GM23338 (cell line): ENCODE results near the gene MSH2. TPM values are rescaled to one million over a fixed set of nuclear protein-coding genes. Genes with fewer than 3 reads are reported as not detected.
A peak's percentile ranks its signal among the peaks of the same experiment; 100 is the strongest.
"Not testable (repeated sequence)": the region's sequence is repeated elsewhere in the genome, so short reads cannot be mapped to it uniquely, and the experiment has no call there.

Source experiments
- ATAC-seq: fragments of 200-7000 bp; cut with Tn5 transposase; 3 replicates; pipeline ENCODE4 v1.9.1; 2020
- DNase-seq: peaks from one replicate; pipeline ENCODE4 v3.0.0-alpha.2; 2015; ENCODE audit warnings: low spot score
- H2AFZ ChIP-seq: fragments of 200-600 bp; sonication (generic); 2 replicates; pipeline ENCODE4 v1.8.0; 2016; ENCODE audit warnings: antibody characterized with exemption, mild to moderate bottlenecking, moderate library complexity
- H3F3A ChIP-seq: fragments of 200-600 bp; sonication (generic); replicated peaks from 2 replicates; pipeline ENCODE4 v1.8.0; 2017; ENCODE audit warnings: antibody characterized with exemption, mixed run types, low read depth
- H3K27ac ChIP-seq: fragments of 200-600 bp; sonication (generic); 2 replicates; pipeline ENCODE4 v1.6.1; 2016; ENCODE audit warnings: low read depth
- H3K27me3 ChIP-seq: fragments of 200-600 bp; sonication (generic); 2 replicates; pipeline ENCODE4 v1.8.0; 2016; ENCODE audit warnings: mild to moderate bottlenecking, mixed run types, moderate library complexity; ENCODE audit not compliant: insufficient read depth
- H3K36me3 ChIP-seq: fragments of 200-600 bp; sonication (generic); 2 replicates; pipeline ENCODE4 v1.8.0; 2016; ENCODE audit warnings: mild to moderate bottlenecking; ENCODE audit not compliant: insufficient read depth
- H3K4me1 ChIP-seq: fragments of 200-600 bp; sonication (generic); 2 replicates; pipeline ENCODE4 v1.8.0; 2016; ENCODE audit warnings: mild to moderate bottlenecking, moderate library complexity; ENCODE audit not compliant: insufficient read depth
- H3K4me2 ChIP-seq: fragments of 200-600 bp; sonication (generic); 2 replicates; pipeline ENCODE4 v1.7.1; 2017; ENCODE audit warnings: mixed run types
- H3K4me3 ChIP-seq: fragments of 200-600 bp; sonication (generic); 2 replicates; pipeline ENCODE4 v1.6.1; 2016; ENCODE audit warnings: mixed run types
- H3K79me2 ChIP-seq: fragments of 200-600 bp; sonication (generic); replicated peaks from 2 replicates; pipeline ENCODE4 v1.8.0; 2017; ENCODE audit warnings: mild to moderate bottlenecking; ENCODE audit not compliant: insufficient read depth
- H3K9me2 ChIP-seq: fragments of 200-600 bp; sonication (generic); 2 replicates; pipeline ENCODE4 v1.8.0; 2017; ENCODE audit not compliant: insufficient read depth
- H4K20me1 ChIP-seq: fragments of 200-600 bp; sonication (generic); replicated peaks from 2 replicates; pipeline ENCODE4 v1.8.0; 2017; ENCODE audit warnings: mild to moderate bottlenecking; ENCODE audit not compliant: insufficient read depth
- H3K27ac Mint-ChIP-seq: 2 replicates; pipeline ENCODE4 v1.8.0; 2020; ENCODE audit warnings: inconsistent platforms, mild to moderate bottlenecking, moderate library complexity, mixed read lengths
- H3K27me3 Mint-ChIP-seq: 3 replicates; pipeline ENCODE4 v1.8.0; 2022; ENCODE audit warnings: low read depth, mild to moderate bottlenecking, moderate library complexity, mixed read lengths, inconsistent platforms; ENCODE audit not compliant: insufficient read depth, poor library complexity
- H3K36me3 Mint-ChIP-seq: 3 replicates; pipeline ENCODE4 v1.8.0; 2021; ENCODE audit warnings: low read depth, mild to moderate bottlenecking, inconsistent platforms, moderate library complexity, mixed read lengths
- H3K4me1 Mint-ChIP-seq: 3 replicates; pipeline ENCODE4 v1.8.0; 2020; ENCODE audit warnings: mild to moderate bottlenecking, inconsistent platforms, mixed read lengths
- H3K4me3 Mint-ChIP-seq: 3 replicates; pipeline ENCODE4 v1.8.0; 2021; ENCODE audit warnings: moderate library complexity, mild to moderate bottlenecking, inconsistent platforms, mixed read lengths
- H3K9me3 Mint-ChIP-seq: 3 replicates; pipeline ENCODE4 v1.8.0; 2020; ENCODE audit warnings: moderate library complexity, mild to moderate bottlenecking, inconsistent platforms, mixed read lengths
- CREB1 ChIP-seq: fragments of 250-450 bp; sonication (Bioruptor Pico); IDR thresholded peaks from 2 replicates; pipeline ENCODE4 v1.5.0; 2020; ENCODE audit warnings: low read depth, mild to moderate bottlenecking, moderate library complexity
- JUNB ChIP-seq: IDR thresholded peaks from one replicate; pipeline ENCODE4 v1.6.1; 2016; ENCODE audit warnings: antibody characterized with exemption; ENCODE audit not compliant: unreplicated experiment
- REST ChIP-seq: IDR thresholded peaks from one replicate; pipeline ENCODE4 v1.6.1; 2018; ENCODE audit warnings: antibody characterized with exemption; ENCODE audit not compliant: unreplicated experiment
- STAT1 ChIP-seq: IDR thresholded peaks from one replicate; pipeline ENCODE4 v1.6.1; 2016; ENCODE audit warnings: antibody characterized with exemption; ENCODE audit not compliant: unreplicated experiment
- ZNF114 ChIP-seq: fragments of 250-450 bp; sonication (Bioruptor Pico); IDR thresholded peaks from 2 replicates; pipeline ENCODE4 v1.5.0; 2020; ENCODE audit warnings: mild to moderate bottlenecking, moderate library complexity
- polyA plus RNA-seq: library from polyadenylated mRNA; unstranded; fragments of >200 nt; fragmentation: Nextera tagmentation; extraction: Ambion mirVana; gene quantifications from 2 replicates; pipeline ENCODE4 v1.2.1, GENCODE V29; 2016
- total RNA-seq: library from RNA; depleted of rRNA; stranded (reverse); fragments of >200 nt; shearing (Covaris generic); gene quantifications from 2 replicates; pipeline ENCODE4 v1.2.3, GENCODE V29; 2014

Gene MSH2
- total and polyA plus RNA-seq, 2 experiments from 2014 or later = 156 to 249 TPM

- Histone ChIP-seq H3F3A (0 out of 2 replicates have a peak, but pooled peaks cover 13% of the 10 kb centered on the region), H3K4me1 (no peaks in the 10 kb centered on the region), H3K27me3 (no peaks in the 10 kb centered on the region), H3K27ac (peak overlapping the region; percentile 51), H4K20me1 (peaks cover 37% of the 10 kb centered on the region; the same call in 1 of the 2 replicates), H3K4me3 (no peak overlapping the region), H3K36me3 (peaks cover 36% of the 10 kb centered on the region), H3K4me2 (no peak overlapping the region), H2AFZ (no peak overlapping the region), H3K79me2 (peaks cover 76% of the 10 kb centered on the region), H3K9me2 (no peaks in the 10 kb centered on the region)
- H3K27me3 Mint-ChIP-seq = no peaks in the 10 kb centered on the region
- peaks cover 93% of the 10 kb centered on the region for H3K36me3 Mint-ChIP-seq
- ATAC-seq (no peak), DNase-seq (no peak)
- no peak overlapping the region for H3K4me3 Mint-ChIP-seq
- H3K27ac Mint-ChIP-seq = no peak overlapping the region
- no peaks in the 10 kb centered on the region for H3K9me3 Mint-ChIP-seq
- no peak for TF ChIP-seq STAT1
- TF ChIP-seq JUNB = no peak
- TF ChIP-seq CREB1 = no peak
- H3K4me1 Mint-ChIP-seq = no peaks in the 10 kb centered on the region; the same call in 2 of the 3 replicates
Observed at GRCh38 chr2:47452761-47453160, 49.8 kb downstream of the MSH2 start.

GRCh38 chr2:47454818-47455217 lies 51.9 kb downstream of the MSH2 start:
- not testable (repeated sequence) for H3K4me2 ChIP-seq, H3K27ac Mint-ChIP-seq, H3K4me3 ChIP-seq, DNase-seq, H3K4me1 Mint-ChIP-seq, H3K9me3 Mint-ChIP-seq, H3K4me1 ChIP-seq, H3K27me3 ChIP-seq, H3K27ac ChIP-seq, H3F3A ChIP-seq, H3K9me2 ChIP-seq, H3K27me3 Mint-ChIP-seq, H2AFZ ChIP-seq, H3K4me3 Mint-ChIP-seq, ATAC-seq
- peaks cover 19% of the 10 kb centered on the region for H3K36me3 ChIP-seq
- peaks cover 88% of the 10 kb centered on the region for H3K36me3 Mint-ChIP-seq
- peaks cover 28% of the 10 kb centered on the region; the same call in 1 of the 2 replicates for H4K20me1 ChIP-seq
- H3K79me2 ChIP-seq = peaks cover 81% of the 10 kb centered on the region

DNA sequence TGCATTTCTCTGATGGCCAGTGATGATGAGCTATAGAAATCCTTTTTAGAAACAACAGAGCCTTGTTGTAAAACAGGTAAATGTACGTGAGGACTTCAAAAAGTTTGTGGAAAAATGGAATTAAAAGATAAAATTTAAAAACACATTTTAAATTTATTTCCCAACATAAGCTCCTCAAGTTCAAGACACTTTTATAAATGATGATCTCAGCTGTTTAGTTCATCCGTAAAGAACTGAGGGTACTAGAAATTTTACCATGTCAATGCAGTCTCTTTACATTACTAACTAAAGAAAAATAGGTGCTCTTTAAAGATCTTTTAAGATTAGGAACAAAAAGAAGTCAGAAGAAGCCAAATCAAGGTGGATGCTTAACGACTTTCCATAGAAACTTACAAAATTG lies 52.5 kb downstream of the MSH2 start:
- no peak overlapping the region for H3K4me3 Mint-ChIP-seq
- no peaks in the 10 kb centered on the region for H3K9me2 ChIP-seq
- peaks cover 89% of the 10 kb centered on the region for H3K36me3 Mint-ChIP-seq
- no peaks in the 10 kb centered on the region for H3K4me1 ChIP-seq
- H3F3A ChIP-seq = 0 out of 2 replicates have a peak, but pooled peaks cover 8% of the 10 kb centered on the region
- H4K20me1 ChIP-seq = peaks cover 28% of the 10 kb centered on the region; the same call in 1 of the 2 replicates
- no peaks in the 10 kb centered on the region for H3K9me3 Mint-ChIP-seq
- ATAC-seq = no peak
- no peaks in the 10 kb centered on the region for H3K27me3 Mint-ChIP-seq
- no peaks in the 10 kb centered on the region for H3K4me1 Mint-ChIP-seq
- DNase-seq = no peak
- H3K79me2 ChIP-seq = peaks cover 82% of the 10 kb centered on the region
- no peak overlapping the region for H3K27ac Mint-ChIP-seq
- no peak overlapping the region for H2AFZ ChIP-seq
- no peak overlapping the region for H3K27ac ChIP-seq
- peaks cover 22% of the 10 kb centered on the region; the same call in 1 of the 2 replicates for H3K36me3 ChIP-seq
- no peak overlapping the region for H3K4me3 ChIP-seq
- no peak overlapping the region for H3K4me2 ChIP-seq
- no peak for TF ChIP-seq ZNF114 (CRISPR knock-in tag)
- no peak for TF ChIP-seq REST
- H3K27me3 ChIP-seq = no peaks in the 10 kb centered on the region
